ENCODE measurements around the gene ATP10B.

Gene ATP10B

GRCh38 chr5:160702311-160702803 is 149.7 kb downstream of the ATP10B start:
- no peak overlapping the region for H3K27ac ChIP-seq (ENCODE audit: low read depth, low read length, poor library complexity, severe bottlenecking)
- no peaks in the 10 kb centered on the region for H3K9me3 ChIP-seq (ENCODE audit: low read length)
- no peaks in the 10 kb centered on the region for H3K9me2 ChIP-seq (ENCODE audit: low read depth, low read length)
- TF ChIP-seq EZH2 (IDR thresholded peaks at IDR 0.05; ENCODE audit: borderline replicate concordance, low read length) (no peak), CTCF (IDR thresholded peaks at IDR 0.05; ENCODE audit: low read length) (no peak)
- no peaks in the 10 kb centered on the region for H4K20me1 ChIP-seq (ENCODE audit: insufficient read depth, low read length)
- no peaks in the 10 kb centered on the region for H3K36me3 ChIP-seq (ENCODE audit: insufficient read depth, low read length)
- no peak overlapping the region for H3K4me2 ChIP-seq (ENCODE audit: low read length)
- no peak overlapping the region for H3K4me3 ChIP-seq (ENCODE audit: low read depth, low read length, poor library complexity, severe bottlenecking)
- H3K79me2 ChIP-seq (ENCODE audit: insufficient read depth, low read length): no peaks in the 10 kb centered on the region
- no peaks in the 10 kb centered on the region for H3K27me3 ChIP-seq (ENCODE audit: insufficient read depth, low read length)
- H2AFZ ChIP-seq (ENCODE audit: low read length): no peak overlapping the region
- H3K9ac ChIP-seq (ENCODE audit: low read length): no peak overlapping the region
- no peaks in the 10 kb centered on the region for H3F3A ChIP-seq (ENCODE audit: insufficient read depth, low read length)
- no peaks in the 10 kb centered on the region for H3K4me1 ChIP-seq (ENCODE audit: insufficient read depth, low read length, severe bottlenecking)

- no peak overlapping the region for H3K9ac ChIP-seq (ENCODE audit: low read length)
- no peaks in the 10 kb centered on the region for H4K20me1 ChIP-seq (ENCODE audit: insufficient read depth, low read length)
- no peak overlapping the region for H3K4me2 ChIP-seq (ENCODE audit: low read length)
- H3K4me1 ChIP-seq (ENCODE audit: insufficient read depth, low read length, severe bottlenecking): no peaks in the 10 kb centered on the region
- no peaks in the 10 kb centered on the region for H3K9me2 ChIP-seq (ENCODE audit: low read depth, low read length)
- no peaks in the 10 kb centered on the region for H3K9me3 ChIP-seq (ENCODE audit: low read length)
- no peak overlapping the region for H2AFZ ChIP-seq (ENCODE audit: low read length)
- TF ChIP-seq CTCF (IDR thresholded peaks at IDR 0.05; ENCODE audit: low read length): no peak
- no peak for TF ChIP-seq EZH2 (IDR thresholded peaks at IDR 0.05; ENCODE audit: borderline replicate concordance, low read length)
- H3K27ac ChIP-seq (ENCODE audit: low read depth, low read length, poor library complexity, severe bottlenecking): no peak overlapping the region
- no peaks in the 10 kb centered on the region for H3F3A ChIP-seq (ENCODE audit: insufficient read depth, low read length)
- no peaks in the 10 kb centered on the region for H3K79me2 ChIP-seq (ENCODE audit: insufficient read depth, low read length)
- H3K4me3 ChIP-seq (ENCODE audit: low read depth, low read length, poor library complexity, severe bottlenecking): no peak overlapping the region
- no peaks in the 10 kb centered on the region for H3K36me3 ChIP-seq (ENCODE audit: insufficient read depth, low read length)
- no peaks in the 10 kb centered on the region for H3K27me3 ChIP-seq (ENCODE audit: insufficient read depth, low read length)
Measured at GRCh38 chr5:160701403-160701802, 150.6 kb downstream of the ATP10B start.

GRCh38 chr5:160699301-160699700 is 152.7 kb downstream of the ATP10B start:
- no peak overlapping the region for H3K4me3 ChIP-seq (ENCODE audit: low read depth, low read length, poor library complexity, severe bottlenecking)
- H3F3A ChIP-seq (ENCODE audit: insufficient read depth, low read length): no peaks in the 10 kb centered on the region
- H3K27ac ChIP-seq (ENCODE audit: low read depth, low read length, poor library complexity, severe bottlenecking): no peak overlapping the region
- H3K9me2 ChIP-seq (ENCODE audit: low read depth, low read length): no peaks in the 10 kb centered on the region
- H3K79me2 ChIP-seq (ENCODE audit: insufficient read depth, low read length): no peaks in the 10 kb centered on the region
- H3K27me3 ChIP-seq (ENCODE audit: insufficient read depth, low read length): no peaks in the 10 kb centered on the region
- no peaks in the 10 kb centered on the region for H3K4me1 ChIP-seq (ENCODE audit: insufficient read depth, low read length, severe bottlenecking)
- no peak overlapping the region for H2AFZ ChIP-seq (ENCODE audit: low read length)
- H3K36me3 ChIP-seq (ENCODE audit: insufficient read depth, low read length): no peaks in the 10 kb centered on the region
- TF ChIP-seq EZH2 (IDR thresholded peaks at IDR 0.05; ENCODE audit: borderline replicate concordance, low read length) (no peak), CTCF (IDR thresholded peaks at IDR 0.05; ENCODE audit: low read length) (no peak)
- no peaks in the 10 kb centered on the region for H4K20me1 ChIP-seq (ENCODE audit: insufficient read depth, low read length)
- H3K9me3 ChIP-seq (ENCODE audit: low read length): no peaks in the 10 kb centered on the region
- no peak overlapping the region for H3K9ac ChIP-seq (ENCODE audit: low read length)
- no peak overlapping the region for H3K4me2 ChIP-seq (ENCODE audit: low read length)
